ENCODE data around the gene CLCNKA. TPM values are rescaled to one million over a fixed set of nuclear protein-coding genes. Genes with fewer than 3 reads are reported as not detected.
"Not testable (repeated sequence)": the region's sequence is repeated elsewhere in the genome, so short reads cannot be mapped to it uniquely, and the experiment has no call there.

CLCNKA gene
- polyA plus RNA-seq (ENCODE audit: insufficient read length in 4 of 4), result 10 to 100 TPM; 13.8 to 24.5 (median 18.1) TPM

- DNase-seq (ENCODE audit: low read depth in 4 of 4, low spot score in 2 of 4), result no peak
Observed at GRCh38 chr1:16021681-16022080, at the start of gene CLCNKA. Gene CLCNKA (plus strand): TSS chr1:16022036. CDS start chr1:16022620, 584 bp downstream.

- DNase-seq (ENCODE audit: low read depth in 4 of 4, low spot score in 2 of 4), result no peak
Observed at GRCh38 chr1:15972409-15972808, 49.4 kb upstream of the CLCNKA start.

- no peak for DNase-seq (ENCODE audit: low read depth in 4 of 4, low spot score in 2 of 4)
Observed at GRCh38 chr1:15973772-15974171, 48.1 kb upstream of the CLCNKA start.

GRCh38 chr1:15974855-15975254 is 47.0 kb upstream of the CLCNKA start:
- no peak for DNase-seq (ENCODE audit: low read depth in 4 of 4, low spot score in 2 of 4)

- DNase-seq (ENCODE audit: low read depth in 4 of 4, low spot score in 2 of 4), result no peak
Observed at GRCh38 chr1:15975358-15975804, 46.5 kb upstream of the CLCNKA start.

GRCh38 chr1:15975805-15976680 is 45.8 kb upstream of the CLCNKA start, which contains the start of gene ZBTB17:
Gene ZBTB17 (minus strand): TSS chr1:15976101. CDS start chr1:15948495, 27,606 bp downstream.
- DNase-seq (ENCODE audit: low read depth in 4 of 4, low spot score in 2 of 4), result peak; percentile 77 to 91 (median 83)

GRCh38 chr1:15977947-15978346 is 43.9 kb upstream of the CLCNKA start:
- DNase-seq (ENCODE audit: low read depth in 4 of 4, low spot score in 2 of 4), result not testable (repeated sequence)

- DNase-seq (ENCODE audit: low read depth in 4 of 4, low spot score in 2 of 4), result no peak
Observed at GRCh38 chr1:15981679-15982078, 40.2 kb upstream of the CLCNKA start.

GRCh38 chr1:15983275-15983674 is 38.6 kb upstream of the CLCNKA start:
- no peak for DNase-seq (ENCODE audit: low read depth in 4 of 4, low spot score in 2 of 4)

GRCh38 chr1:15985611-15986297 is 36.1 kb upstream of the CLCNKA start:
- DNase-seq (ENCODE audit: low read depth in 4 of 4, low spot score in 2 of 4), result no peak

- no peak for DNase-seq (ENCODE audit: low read depth in 4 of 4, low spot score in 2 of 4)
Observed at GRCh38 chr1:15988856-15989736, 32.7 kb upstream of the CLCNKA start.

- DNase-seq (ENCODE audit: low read depth in 4 of 4, low spot score in 2 of 4), result no peak
Observed at GRCh38 chr1:15989776-15990175, 32.1 kb upstream of the CLCNKA start.

- DNase-seq (ENCODE audit: low read depth in 4 of 4, low spot score in 2 of 4), result no peak
Observed at GRCh38 chr1:15991427-15992186, 30.2 kb upstream of the CLCNKA start.

- no peak for DNase-seq (ENCODE audit: low read depth in 4 of 4, low spot score in 2 of 4)
Observed at GRCh38 chr1:15992187-15992553, 29.7 kb upstream of the CLCNKA start.

- no peak for DNase-seq (ENCODE audit: low read depth in 4 of 4, low spot score in 2 of 4)
Observed at GRCh38 chr1:15992582-15993500, 29.0 kb upstream of the CLCNKA start.

- DNase-seq (ENCODE audit: low read depth in 4 of 4, low spot score in 2 of 4), result no peak
Observed at GRCh38 chr1:15993666-15994065, 28.2 kb upstream of the CLCNKA start.

GRCh38 chr1:15994081-15994480 is 27.8 kb upstream of the CLCNKA start:
- DNase-seq (ENCODE audit: low read depth in 4 of 4, low spot score in 2 of 4), result no peak

GRCh38 chr1:15994590-15995351 is 27.1 kb upstream of the CLCNKA start:
- no peak for DNase-seq (ENCODE audit: low read depth in 4 of 4, low spot score in 2 of 4)

Measured in left renal cortex interstitium (tissue), 4 donors.